ENCODE results near the gene PTGIS. TPM values are rescaled to one million over a fixed set of nuclear protein-coding genes. Genes with fewer than 3 reads are reported as not detected.

The PTGIS gene
- total RNA-seq, 2 experiments from 2014 or later, result not detected

DNA sequence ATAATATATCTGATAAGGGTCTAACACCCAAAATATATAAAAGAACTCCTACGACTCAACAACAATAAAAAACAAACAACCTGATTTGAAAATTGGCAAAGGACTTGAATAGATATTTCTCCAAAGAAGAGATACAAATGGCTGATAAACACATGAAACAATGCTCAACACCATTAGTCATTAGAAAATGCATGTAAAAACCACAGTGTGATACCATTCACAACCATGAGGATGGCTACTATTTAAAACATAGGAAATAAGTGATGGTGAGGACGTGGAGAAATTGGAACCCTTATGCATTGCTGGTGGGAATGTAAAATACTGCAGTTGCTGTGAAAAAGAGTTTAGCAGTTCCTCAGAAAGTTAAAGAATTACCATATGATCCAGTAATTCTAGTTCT, 41.4 kb downstream of the PTGIS start:
- H3K36me3 ChIP-seq (ENCODE audit: insufficient read depth, low read length), result no peaks in the 10 kb centered on the region
- no peaks in the 10 kb centered on the region for H3K4me1 ChIP-seq (ENCODE audit: insufficient read depth, low read length, poor library complexity, severe bottlenecking)
- TF ChIP-seq, protein P1, sequence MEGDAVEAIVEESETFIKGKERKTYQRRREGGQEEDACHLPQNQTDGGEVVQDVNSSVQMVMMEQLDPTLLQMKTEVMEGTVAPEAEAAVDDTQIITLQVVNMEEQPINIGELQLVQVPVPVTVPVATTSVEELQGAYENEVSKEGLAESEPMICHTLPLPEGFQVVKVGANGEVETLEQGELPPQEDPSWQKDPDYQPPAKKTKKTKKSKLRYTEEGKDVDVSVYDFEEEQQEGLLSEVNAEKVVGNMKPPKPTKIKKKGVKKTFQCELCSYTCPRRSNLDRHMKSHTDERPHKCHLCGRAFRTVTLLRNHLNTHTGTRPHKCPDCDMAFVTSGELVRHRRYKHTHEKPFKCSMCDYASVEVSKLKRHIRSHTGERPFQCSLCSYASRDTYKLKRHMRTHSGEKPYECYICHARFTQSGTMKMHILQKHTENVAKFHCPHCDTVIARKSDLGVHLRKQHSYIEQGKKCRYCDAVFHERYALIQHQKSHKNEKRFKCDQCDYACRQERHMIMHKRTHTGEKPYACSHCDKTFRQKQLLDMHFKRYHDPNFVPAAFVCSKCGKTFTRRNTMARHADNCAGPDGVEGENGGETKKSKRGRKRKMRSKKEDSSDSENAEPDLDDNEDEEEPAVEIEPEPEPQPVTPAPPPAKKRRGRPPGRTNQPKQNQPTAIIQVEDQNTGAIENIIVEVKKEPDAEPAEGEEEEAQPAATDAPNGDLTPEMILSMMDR (conservative IDR thresholded peaks at IDR 0.05; ENCODE audit: low read length), result no peak
- no peak for TF ChIP-seq EZH2phosphoT487 (IDR thresholded peaks at IDR 0.05; ENCODE audit: borderline replicate concordance, low read depth, low read length)
- DNase-seq (ENCODE audit: low spot score), result no peak
- H4K20me1 ChIP-seq (ENCODE audit: insufficient read depth, low read length), result no peaks in the 10 kb centered on the region
- no TSS peak for BruUV-seq (replicated peaks)
- POLR2A ChIA-PET, result no interaction called here
- no peak overlapping the region for H3K27ac ChIP-seq (ENCODE audit: low read depth, low read length, poor library complexity, severe bottlenecking)
- H2AFZ ChIP-seq (ENCODE audit: low read length), result no peak overlapping the region
- CTCF ChIA-PET (ENCODE audit: unreplicated experiment), result no interaction called here
- H3K9me3 ChIP-seq (ENCODE audit: low read length), result no peaks in the 10 kb centered on the region
- no peak overlapping the region for H3K4me2 ChIP-seq (ENCODE audit: low read length)
- intact Hi-C loops (cut with micrococcal nuclease; ENCODE audit: unreplicated experiment), result no loop called here
- H3K4me3 ChIP-seq (ENCODE audit: low read depth, low read length, poor library complexity, severe bottlenecking), result no peak overlapping the region
- no peaks in the 10 kb centered on the region for H3K79me2 ChIP-seq (ENCODE audit: insufficient read depth, low read depth, low read length)
- H3K9me2 ChIP-seq (ENCODE audit: insufficient read depth, low read length), result no peaks in the 10 kb centered on the region

DNA sequence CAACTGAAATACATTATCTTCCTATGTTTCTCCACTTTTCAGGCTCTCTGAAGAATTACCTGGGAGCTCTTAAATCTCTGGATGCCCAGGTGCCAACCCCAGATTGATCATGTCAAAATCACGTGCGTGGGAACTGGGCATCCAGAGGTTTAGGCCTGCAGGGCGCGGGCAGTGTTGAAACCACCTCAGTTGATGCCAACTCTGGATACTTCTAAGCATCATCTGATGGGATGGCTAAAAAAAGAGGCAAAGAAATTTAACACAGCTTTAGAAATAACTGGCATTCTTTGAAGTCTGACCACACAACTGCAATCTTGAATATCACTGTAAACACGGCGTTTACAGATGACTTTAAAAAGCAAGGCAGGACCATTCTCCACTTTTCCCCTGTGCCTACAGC, 41.9 kb downstream of the PTGIS start:
- TF ChIP-seq EZH2phosphoT487 (IDR thresholded peaks at IDR 0.05; ENCODE audit: borderline replicate concordance, low read depth, low read length), result no peak
- TF ChIP-seq, protein P1 (conservative IDR thresholded peaks at IDR 0.05; ENCODE audit: low read length), result no peak
- Histone ChIP-seq H3K27ac (ENCODE audit: low read depth, low read length, poor library complexity, severe bottlenecking) (no peak overlapping the region), H4K20me1 (ENCODE audit: insufficient read depth, low read length) (no peaks in the 10 kb centered on the region), H3K4me2 (ENCODE audit: low read length) (no peak overlapping the region), H3K79me2 (ENCODE audit: insufficient read depth, low read depth, low read length) (no peaks in the 10 kb centered on the region), H3K9me2 (ENCODE audit: insufficient read depth, low read length) (no peaks in the 10 kb centered on the region), H3K4me3 (ENCODE audit: low read depth, low read length, poor library complexity, severe bottlenecking) (no peak overlapping the region), H3K9me3 (ENCODE audit: low read length) (no peaks in the 10 kb centered on the region), H3K36me3 (ENCODE audit: insufficient read depth, low read length) (no peaks in the 10 kb centered on the region), H2AFZ (ENCODE audit: low read length) (no peak overlapping the region), H3K4me1 (ENCODE audit: insufficient read depth, low read length, poor library complexity, severe bottlenecking) (no peaks in the 10 kb centered on the region)
- ChIA-PET POLR2A (interaction anchor here (0.7 kb wide), 1 partner anchor 363 kb away, joined by 3 read pairs; no protein-coding TSS in a partner anchor), CTCF (ENCODE audit: unreplicated experiment) (no interaction called here)
- no TSS peak for BruUV-seq (replicated peaks)
- no peak for DNase-seq (ENCODE audit: low spot score)
- intact Hi-C loops (cut with micrococcal nuclease; ENCODE audit: unreplicated experiment), result no loop called here

- Histone ChIP-seq H4K20me1 (ENCODE audit: insufficient read depth, low read length) (no peaks in the 10 kb centered on the region), H3K79me2 (ENCODE audit: insufficient read depth, low read depth, low read length) (no peaks in the 10 kb centered on the region), H3K4me3 (ENCODE audit: low read depth, low read length, poor library complexity, severe bottlenecking) (no peak overlapping the region), H3K27ac (ENCODE audit: low read depth, low read length, poor library complexity, severe bottlenecking) (no peak overlapping the region), H3K4me1 (ENCODE audit: insufficient read depth, low read length, poor library complexity, severe bottlenecking) (no peaks in the 10 kb centered on the region), H3K9me3 (ENCODE audit: low read length) (no peaks in the 10 kb centered on the region), H3K36me3 (ENCODE audit: insufficient read depth, low read length) (no peaks in the 10 kb centered on the region), H3K9me2 (ENCODE audit: insufficient read depth, low read length) (no peaks in the 10 kb centered on the region), H2AFZ (ENCODE audit: low read length) (no peak overlapping the region), H3K4me2 (ENCODE audit: low read length) (no peak overlapping the region)
- no peak for TF ChIP-seq EZH2phosphoT487 (IDR thresholded peaks at IDR 0.05; ENCODE audit: borderline replicate concordance, low read depth, low read length)
- TF ChIP-seq, protein P1 (conservative IDR thresholded peaks at IDR 0.05; ENCODE audit: low read length), result no peak
- no TSS peak for BruUV-seq (replicated peaks)
- DNase-seq (ENCODE audit: low spot score), result no peak
- POLR2A ChIA-PET, result no interaction called here
- CTCF ChIA-PET (ENCODE audit: unreplicated experiment), result no interaction called here
- intact Hi-C loops (cut with micrococcal nuclease; ENCODE audit: unreplicated experiment), result no loop called here
Measured at GRCh38 chr20:49523767-49524360, 44.1 kb downstream of the PTGIS start.
